NCI-H446 (cell line): ENCODE data around the gene COBLL1.
A peak's percentile ranks its signal among the peaks of the same experiment; 100 is the strongest.

Experiments
- DNase-seq, 2 experiments: peaks; one replicate each; lab custom pipeline; 2025; lab: John Stamatoyannopoulos, UW

Gene COBLL1

DNA sequence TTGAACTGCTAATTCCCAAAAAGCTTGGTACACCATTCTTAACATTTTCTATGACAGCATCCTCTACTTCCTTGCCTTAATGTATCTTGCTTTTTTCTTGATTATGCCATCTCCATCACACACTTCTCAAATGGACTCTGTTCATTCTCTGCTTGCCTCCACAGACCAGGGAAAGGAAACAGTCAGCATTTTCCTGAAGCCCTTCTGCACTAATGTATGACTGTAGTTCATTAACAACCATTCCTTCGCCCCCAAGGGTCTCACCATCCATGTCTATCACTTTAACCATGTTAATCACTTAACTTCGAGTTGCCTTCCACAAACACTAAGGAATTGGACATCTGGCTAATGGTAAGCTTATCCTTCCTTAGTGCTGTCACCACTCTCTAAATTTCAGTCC is 54.8 kb downstream of the COBLL1 start:
- DNase-seq, result no peak

DNA sequence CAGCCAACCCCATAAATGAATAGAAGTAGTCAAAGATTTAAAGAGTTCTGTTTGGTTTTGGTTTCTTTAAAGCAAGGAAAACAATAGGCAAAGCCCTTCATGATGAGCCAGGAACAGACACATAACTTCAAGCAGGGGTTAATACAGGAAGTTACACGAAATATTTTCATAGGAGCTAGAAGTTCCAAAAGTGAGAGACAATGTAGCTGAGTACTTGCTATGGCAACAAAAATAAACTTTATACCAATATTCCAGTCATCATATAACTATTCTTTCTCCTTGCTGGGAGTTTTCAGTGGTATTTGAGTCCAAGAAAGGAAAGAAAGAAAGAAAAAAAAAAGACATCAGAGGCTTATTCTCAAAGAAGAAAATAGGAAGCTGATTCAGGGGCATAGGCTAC is 56.2 kb downstream of the COBLL1 start:
- DNase-seq, result no peak

DNA sequence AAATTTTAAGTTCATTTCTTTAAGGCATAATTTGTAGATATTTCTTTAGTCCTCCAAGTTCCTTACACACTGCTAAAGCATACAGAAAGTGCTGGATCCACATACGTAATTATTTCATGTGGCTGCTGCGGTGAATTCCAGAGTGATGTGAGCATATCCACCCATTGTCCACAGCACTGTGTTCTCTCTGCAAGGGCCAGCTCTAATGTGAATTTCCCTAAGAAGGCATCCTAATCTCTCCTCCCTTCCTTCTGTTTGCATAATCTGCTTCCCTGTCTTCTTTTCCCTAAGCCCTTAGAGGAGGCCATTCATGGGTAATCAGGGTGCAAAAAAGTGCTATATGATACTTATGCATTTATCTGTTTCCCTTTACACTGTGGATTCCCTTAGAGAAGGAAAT is 57.2 kb downstream of the COBLL1 start:
- no peak for DNase-seq

DNA sequence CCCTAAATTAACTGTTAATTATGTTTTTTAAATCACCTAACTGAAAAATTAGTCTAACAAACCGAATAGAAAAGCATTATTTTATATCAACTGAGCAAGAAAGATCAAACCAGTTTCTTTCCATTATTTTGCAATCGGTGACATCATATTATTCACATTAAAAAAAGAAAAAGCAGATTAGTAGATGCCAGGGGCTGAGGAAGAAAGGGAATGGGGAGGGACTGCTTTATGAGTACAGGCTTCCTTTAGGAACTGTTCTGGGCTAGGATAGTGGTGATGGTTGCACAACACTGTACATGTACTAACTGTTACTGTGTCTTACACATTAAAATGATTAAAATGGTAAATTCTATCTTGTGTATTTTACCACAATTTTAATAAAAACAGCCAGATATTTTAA is 59.3 kb downstream of the COBLL1 start:
- no peak for DNase-seq

DNA sequence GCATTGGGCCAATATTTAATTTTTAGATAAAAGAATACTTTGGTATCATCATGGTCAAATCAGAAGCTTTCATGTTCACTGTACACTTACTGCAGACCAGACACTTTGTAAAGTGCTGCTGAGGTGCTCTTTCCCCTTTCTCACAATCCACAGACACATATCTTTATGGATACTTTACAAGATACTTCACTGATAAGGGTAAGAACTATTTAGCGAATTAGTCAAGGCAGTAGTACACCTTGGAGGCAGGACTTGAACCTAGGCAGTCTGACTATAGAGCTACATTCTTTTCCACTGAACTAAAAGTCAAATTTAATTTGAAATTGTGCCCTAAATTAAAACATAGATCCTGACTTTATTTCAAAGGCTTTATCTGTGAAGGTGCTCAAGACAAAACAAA is 60.2 kb downstream of the COBLL1 start:
- DNase-seq, result no peak

DNA sequence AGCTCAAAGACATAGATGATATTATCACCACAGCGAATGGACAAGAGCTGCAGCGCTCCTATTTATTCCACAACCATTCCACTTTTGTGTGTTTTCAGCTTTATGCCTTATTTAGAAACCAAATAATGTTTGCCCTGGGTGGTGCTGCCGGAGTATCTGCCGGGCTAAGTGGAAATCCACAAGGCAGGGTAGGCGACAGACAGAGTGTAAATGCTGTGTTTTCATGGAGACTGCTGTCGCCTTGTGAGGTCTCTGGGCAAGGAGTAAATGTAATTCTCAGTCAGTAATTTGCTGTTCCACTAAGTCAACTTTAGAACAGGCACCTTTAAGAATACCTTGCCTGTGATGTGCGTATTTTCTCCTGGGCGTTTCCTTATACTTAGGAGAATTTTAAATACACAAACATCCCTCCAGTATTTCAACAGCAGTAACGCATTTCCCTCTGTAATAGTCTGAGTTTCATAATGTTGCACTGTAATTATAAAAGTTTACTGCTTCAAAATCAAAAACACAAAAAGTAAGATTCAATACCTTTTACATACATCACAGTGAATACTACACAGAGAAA is 60.9 kb downstream of the COBLL1 start:
- no peak for DNase-seq

DNA sequence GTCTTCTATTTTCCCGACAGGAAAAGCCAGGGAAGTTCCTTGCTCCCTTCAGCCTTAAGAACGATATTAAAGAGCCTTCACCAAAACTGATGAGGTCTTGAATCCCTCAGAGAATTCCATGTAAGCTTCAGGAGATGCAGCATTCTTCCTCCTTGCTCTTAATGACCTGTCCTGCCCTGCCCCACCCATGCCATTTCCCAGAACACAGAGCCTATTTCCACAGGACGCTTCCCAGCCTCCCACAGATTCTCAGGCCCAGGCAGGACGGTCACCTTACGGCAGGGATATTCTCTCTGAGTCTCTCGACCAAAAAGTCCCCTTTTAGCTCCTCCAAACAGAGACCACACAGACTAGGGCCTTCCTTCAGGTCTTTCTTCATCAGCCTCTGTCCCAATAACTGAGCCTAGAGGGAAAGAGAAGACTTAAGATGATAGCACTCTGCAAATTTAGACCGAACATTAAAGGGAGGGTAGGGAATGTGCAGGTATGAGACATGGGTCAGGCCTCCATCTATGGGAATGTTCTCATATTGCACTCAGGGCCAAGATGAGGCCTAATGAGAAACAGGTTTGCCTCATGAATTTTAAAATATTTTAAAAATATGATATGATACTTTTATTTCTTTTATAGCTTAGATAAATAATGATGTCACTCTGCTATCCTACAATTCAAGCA is 62.1 kb downstream of the COBLL1 start:
- DNase-seq, result no peak

DNA sequence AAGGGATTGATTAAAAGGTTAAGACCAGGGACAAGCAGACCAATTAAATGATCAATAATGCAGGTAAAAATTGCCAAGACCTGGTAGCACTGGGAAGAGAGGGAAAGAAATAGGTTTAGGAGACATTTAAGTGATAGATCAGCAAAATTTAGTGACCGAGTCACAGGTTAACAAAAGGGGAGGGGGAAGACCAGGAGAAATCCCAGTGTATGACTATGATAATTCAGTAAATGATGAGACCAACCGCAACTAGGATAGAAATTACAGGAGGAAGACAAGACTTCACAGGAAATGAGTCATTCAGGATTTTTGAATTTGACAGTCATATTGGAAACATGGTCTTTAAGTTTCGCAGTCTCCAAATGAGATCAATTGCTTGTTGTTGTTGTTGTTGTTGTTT is 62.9 kb downstream of the COBLL1 start:
- no peak for DNase-seq

DNA sequence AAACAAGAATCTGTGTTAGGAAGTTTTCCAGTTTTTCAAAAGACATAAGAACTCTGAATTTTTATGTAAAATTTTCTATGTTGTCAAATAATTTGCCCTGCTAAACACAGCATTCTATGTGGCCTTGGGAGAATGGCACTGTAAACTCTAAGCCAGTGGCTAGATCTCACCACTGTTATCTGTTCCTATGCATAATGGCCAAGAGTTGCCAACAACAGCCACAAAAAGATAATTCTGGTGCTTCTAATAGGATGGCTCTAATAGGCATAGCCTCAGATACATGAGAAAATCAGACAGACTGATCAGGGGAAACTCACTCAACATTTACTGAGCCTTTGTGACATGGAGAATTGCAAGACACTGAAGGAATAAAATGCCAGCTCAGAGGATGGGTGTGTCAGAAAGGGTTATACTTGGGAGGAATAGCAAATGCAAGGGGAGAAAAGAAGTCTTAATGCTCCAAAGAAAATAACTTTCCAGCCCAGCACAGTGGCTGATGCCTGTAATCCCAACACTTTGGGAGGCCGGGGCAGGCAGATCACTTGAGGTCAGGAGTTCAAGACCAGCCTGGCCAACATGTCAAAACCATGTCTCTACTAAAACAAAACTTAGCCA is 63.7 kb downstream of the COBLL1 start:
- no peak for DNase-seq

DNA sequence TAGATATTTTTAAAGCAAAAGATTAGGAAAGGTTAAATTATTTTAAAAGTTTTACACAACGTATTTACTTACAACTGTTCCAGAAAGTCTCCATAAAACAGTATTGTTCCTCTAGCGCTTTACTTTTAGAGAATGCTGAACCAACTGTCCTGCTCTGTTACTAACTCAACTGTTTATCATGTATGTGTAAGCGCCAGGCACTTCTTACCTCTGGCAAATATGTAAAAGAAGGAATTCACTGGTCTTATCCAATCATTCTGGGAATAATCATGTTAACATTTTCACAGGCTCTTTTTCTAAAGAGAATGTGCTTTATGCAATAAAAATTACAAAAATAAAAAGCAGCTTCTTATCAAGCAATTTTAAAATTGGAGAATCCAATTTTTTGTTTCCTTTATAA is 68.0 kb downstream of the COBLL1 start:
- no peak for DNase-seq

DNA sequence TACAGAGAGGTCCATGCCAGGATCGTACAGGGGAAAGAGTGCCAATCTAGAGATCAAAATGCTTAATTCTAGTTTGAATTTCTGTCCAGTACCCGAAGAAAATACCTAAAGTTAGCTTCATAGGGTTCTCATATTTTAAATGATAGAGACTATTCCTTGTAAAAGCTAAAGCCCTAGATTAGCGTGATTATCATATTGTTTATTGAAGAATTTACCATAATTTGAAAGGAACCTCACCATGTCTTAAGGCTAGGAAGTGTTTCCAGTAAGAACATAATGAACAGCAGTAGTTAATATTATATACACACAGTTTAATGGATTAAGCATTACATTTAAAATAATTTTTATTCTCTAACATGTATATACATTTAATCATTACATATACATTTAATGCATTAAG is 68.5 kb downstream of the COBLL1 start:
- no peak for DNase-seq

DNA sequence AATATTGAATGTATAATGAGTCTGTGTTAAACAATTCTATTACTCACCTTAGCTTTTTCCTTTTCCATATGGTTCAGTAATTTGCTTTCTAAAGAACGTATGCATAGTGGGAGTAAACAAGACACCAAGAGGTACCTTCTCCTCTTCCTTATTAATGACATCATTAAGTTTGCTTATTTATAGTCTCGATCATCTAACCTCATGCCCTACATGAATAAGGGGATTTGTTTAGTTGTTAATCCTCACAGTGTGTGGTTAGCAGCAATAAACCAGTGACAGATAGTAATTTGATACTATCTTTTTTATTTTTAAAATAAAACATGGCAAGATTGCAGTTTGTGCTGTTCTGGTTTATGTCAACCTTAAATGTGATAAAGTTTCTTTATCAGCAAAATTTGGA is 69.7 kb downstream of the COBLL1 start:
- DNase-seq, result no peak

DNA sequence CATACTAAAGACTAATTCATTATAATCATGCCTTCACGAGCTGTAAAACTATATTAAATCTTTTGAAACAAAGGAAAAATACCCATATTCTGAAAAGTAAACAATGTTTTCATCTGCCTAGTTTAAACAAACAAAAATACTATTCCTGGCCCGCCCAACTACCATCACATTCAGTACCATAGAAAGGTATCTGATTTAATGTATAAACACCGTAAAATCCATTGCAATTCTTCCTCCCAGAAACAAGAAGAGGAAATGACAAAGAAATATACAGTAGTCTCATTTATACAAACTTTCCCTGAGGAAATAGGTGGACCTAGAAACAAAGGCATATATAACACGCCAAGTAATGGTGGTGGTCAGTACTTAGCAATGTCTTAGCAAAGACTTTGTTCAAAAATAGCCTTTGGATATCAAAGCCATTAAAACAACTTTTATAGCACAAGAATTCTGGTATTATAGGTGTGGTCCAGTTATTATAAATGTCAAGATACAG is 71.2 kb downstream of the COBLL1 start:
- DNase-seq, result no peak

DNA sequence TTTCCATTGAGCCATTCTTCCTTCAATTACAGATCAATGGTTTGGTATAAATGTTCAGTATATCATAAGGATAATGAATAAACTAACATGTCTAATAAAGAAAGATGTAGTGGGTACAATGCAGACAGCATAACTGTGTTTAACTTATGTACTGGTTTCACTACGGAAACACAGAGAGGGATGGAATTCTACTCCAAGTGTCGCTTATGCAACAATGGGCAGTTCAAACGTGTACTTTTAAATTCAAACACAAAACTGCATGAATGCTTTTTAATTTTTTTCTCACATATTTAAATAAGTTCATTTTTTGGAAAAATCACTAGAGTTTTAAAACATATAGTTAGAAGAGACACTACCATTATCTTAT is 74.7 kb downstream of the COBLL1 start:
- no peak for DNase-seq

DNA sequence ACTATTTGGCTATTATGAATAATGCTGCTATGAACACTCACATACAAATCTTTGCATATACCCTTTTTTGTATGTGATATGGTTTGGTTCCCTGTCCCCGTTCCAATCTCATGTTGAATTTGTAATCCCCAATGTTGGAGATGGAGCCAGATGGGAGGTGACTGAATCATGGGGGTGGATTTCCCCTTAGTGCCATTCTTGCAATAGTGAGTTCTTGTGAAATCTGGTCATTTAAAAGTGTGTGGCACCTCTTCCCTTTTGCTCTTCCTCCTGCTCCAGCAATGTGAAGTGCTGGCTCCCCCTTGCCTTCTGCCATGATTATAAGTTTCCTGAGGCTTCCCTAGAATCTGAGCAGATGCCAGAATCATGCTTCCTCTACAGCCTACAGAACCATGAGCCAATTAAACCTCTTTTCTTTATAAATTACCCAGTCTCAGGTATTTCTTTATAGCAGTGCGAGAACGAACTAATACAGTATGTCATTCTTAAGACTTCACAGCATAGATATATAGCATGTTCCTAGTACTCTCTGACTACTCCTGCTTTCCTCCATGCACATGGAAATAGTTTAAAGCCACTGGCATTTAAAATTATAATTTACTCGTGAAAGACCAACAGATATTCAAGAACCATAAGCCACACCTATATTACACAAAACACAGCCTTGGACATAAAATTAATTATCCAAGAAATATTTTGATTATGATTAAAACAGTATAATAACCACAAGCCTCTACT is 75.2 kb downstream of the COBLL1 start:
- DNase-seq, result no peak

DNA sequence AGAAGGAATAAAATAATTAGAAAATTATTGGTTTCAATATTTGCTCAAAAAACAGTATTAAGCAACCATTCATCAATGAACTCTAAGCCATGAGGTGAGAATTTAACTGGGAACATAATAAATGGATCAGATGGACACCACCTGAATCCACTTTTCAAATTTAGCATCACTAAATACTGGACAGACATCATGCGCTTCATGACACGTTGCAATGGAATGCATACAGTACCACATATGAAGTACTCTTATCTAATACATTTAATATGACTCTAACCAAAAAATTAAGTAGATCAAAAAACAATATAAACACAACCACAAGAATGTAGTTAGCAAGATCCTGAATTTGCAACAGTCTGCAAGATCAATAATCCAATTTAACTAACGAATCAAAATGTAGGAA is 76.6 kb downstream of the COBLL1 start:
- no peak for DNase-seq

DNA sequence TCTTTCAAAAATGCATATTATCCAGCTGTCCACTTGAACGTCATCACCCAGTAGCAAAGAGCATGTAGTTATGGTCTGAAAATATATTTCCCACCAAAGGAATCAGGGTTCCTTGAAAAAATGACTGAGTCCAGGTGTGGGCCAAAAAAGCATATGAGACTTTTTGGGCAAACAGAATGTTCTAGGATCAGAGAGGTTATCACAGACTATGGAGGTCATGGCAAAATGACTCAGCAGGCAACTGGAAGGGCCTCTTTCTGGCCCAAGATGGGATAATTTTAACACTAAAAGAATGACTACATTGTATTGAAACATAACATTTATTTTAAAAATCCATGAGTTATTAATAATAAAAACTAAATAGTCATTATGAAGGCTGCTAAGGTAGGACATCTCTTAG is 77.1 kb downstream of the COBLL1 start:
- DNase-seq, result no peak

DNA sequence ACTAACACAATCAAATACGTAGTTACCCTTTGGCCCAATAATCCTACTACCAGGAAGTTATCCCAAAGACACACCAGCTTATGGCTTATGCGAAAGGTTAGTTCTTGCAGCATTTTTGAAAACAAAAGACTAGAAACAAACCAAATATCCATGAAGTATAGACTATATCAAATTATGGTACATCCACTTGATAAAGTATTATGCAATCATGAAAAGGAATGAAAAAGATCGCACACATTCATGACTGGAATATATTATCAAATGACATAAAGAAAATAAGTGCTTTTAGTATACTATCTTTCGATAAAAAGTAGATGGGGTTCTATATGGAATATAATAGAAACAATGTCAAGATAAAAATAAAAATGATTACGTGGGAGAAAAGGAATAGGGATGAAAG is 78.2 kb downstream of the COBLL1 start:
- no peak for DNase-seq

DNA sequence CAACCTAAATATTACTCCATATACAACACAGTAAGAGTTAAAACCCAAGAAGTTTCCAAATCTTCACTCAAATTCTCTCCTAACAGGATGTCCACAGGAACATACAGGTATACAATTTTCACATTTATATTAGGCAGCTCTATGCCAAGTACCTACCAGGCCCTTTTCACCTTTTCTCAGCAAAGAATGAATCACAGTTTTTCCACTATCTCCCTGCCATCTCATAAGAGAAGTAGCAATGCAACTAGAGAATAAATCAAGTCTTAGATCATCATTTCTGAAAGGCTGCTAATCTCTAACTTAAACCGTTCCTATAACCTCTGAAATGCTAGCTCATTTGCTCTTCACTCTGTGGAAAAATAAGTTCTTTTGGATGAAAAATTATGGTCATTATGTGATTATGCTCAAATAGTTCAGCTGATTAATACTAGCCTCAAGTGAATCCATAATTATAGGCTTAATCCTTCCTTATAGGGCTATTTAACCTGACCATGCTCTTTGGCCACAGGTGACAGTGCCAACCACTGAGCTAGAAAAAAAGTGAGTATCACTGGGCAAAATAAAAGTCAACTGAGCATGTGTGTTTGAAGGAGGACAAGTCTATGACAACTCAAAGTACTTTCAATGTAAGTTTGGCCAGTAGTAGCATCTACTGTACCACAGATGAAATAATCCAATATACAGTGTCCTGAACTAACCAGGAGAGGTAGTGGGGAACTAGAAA is 79.7 kb downstream of the COBLL1 start:
- DNase-seq, result no peak

DNA sequence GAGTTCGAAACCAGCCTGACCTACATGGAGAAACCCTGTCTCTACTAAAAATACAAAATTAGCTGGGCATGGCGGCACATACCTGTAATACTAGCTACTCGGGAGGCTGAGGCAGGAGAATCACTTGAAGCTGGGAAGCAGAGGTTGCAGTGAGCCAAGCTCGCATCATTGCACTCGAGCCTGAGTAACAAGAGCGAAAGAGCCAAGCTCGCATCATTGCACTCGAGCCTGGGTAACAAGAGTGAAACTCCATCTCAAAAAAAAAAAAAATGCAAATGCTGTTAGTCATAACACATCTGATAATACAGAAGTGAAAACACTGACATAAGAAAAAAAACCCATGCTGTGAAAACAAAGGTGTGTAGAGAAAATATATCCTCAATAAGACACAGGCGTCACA is 80.4 kb downstream of the COBLL1 start:
- DNase-seq, result peak in 1 of 2 experiments; percentile 30

DNA sequence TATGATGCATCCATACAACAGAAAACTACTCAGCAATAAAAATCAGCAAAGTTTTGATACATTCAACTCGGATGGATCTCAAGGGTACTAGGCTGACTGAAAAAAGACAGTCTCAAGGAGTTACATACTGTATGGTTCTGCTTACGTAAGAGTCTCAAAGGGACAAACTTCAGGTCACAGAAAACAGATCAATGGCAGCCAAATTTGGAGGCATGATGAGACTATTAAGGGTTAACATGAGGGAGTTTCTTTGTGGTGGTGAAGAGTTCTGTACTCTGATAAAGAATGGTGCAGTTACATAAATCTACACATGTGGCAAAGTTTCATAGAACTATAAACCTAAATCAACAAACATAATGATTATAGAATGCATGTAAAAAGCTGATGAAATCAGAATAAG is 81.4 kb downstream of the COBLL1 start:
- peak in 1 of 2 experiments; percentile 21 for DNase-seq

DNA sequence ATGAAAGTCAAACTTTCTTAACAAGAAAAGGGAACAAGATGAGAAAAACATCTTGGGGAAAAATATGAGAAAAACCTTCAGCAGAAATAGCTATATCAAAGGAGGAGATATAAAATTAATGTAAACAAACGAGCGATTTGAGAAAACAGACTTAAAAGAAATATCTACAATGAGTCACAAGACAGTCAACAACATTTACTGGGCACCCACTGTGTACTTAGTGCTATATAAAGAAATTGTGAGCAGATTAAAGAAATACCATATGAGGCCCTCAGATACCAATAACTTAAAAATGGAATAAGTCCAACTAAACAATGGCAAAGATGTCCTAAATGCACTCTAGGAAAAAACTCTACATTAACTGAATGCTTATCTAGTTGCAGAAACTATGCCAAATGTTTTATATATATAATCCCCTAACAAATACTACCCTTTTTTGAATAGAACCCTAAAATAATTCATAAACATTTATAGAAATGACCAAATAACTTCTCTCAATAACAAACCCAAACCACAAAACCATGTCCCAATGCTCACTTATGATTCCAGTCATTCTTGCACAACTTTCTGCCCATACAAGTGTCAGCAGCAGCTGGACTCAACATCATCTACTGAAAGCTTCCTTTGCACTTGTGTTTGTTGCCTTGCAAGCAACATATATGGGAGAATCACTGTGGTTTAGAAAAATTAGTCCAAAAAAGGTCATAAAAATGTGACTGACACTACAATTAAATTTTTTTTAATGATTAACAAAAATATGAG is 83.5 kb downstream of the COBLL1 start:
- DNase-seq, result no peak
